HL-60/S4 (cell line): ENCODE measurements around the gene NWD2.
"Not testable (repeated sequence)": the region's sequence is repeated elsewhere in the genome, so short reads cannot be mapped to it uniquely, and the experiment has no call there.

Experiments
- in situ Hi-C: fragments of 300-500 bp; cut with MboI; formaldehyde crosslinking; loops from 2 replicates; pipeline ENCODE4 v1.14.3; 2022; ENCODE audit warnings: low sequenced_read_pairs

NWD2 gene

GRCh38 chr4:37244583-37245390 is at the start of gene NWD2:
NWD2 (plus strand) TSS chr4:37244743; CDS start chr4:37245068, 325 bp downstream.
- in situ Hi-C loops: no loop called here

GRCh38 chr4:37197899-37198298 is 46.6 kb upstream of the NWD2 start:
- in situ Hi-C loops: no loop called here

- in situ Hi-C loops: not testable (repeated sequence)
These were observed 39.8 kb upstream of the NWD2 start for GRCh38 chr4:37204740-37205139.

GRCh38 chr4:37216209-37216608 is 28.3 kb upstream of the NWD2 start:
- in situ Hi-C loops: no loop called here

- in situ Hi-C loops: no loop called here
These were observed 25.3 kb upstream of the NWD2 start for GRCh38 chr4:37219242-37219641.

GRCh38 chr4:37219990-37220389 is 24.6 kb upstream of the NWD2 start:
- in situ Hi-C loops: no loop called here

GRCh38 chr4:37220685-37221084 is 23.9 kb upstream of the NWD2 start:
- in situ Hi-C loops: no loop called here

GRCh38 chr4:37223732-37224131 is 20.8 kb upstream of the NWD2 start:
- in situ Hi-C loops: no loop called here

GRCh38 chr4:37224854-37225253 is 19.7 kb upstream of the NWD2 start:
- in situ Hi-C loops: no loop called here

- in situ Hi-C loops: no loop called here
These were observed 18.8 kb upstream of the NWD2 start for GRCh38 chr4:37225778-37226177.

- in situ Hi-C loops: no loop called here
These were observed 12.2 kb upstream of the NWD2 start for GRCh38 chr4:37232315-37232714.

GRCh38 chr4:37236165-37236564 is 8.4 kb upstream of the NWD2 start:
- in situ Hi-C loops: no loop called here

GRCh38 chr4:37241647-37242046 is 2.9 kb upstream of the NWD2 start:
- in situ Hi-C loops: no loop called here

- in situ Hi-C loops: no loop called here
These were observed 1.5 kb upstream of the NWD2 start for GRCh38 chr4:37243051-37243450.

- in situ Hi-C loops: no loop called here
These were observed 591 bp upstream of the NWD2 start for GRCh38 chr4:37243722-37244582.

GRCh38 chr4:37245391-37245954 is 930 bp downstream of the NWD2 start:
- in situ Hi-C loops: no loop called here

- in situ Hi-C loops: no loop called here
These were observed 2.3 kb downstream of the NWD2 start for GRCh38 chr4:37246891-37247290.

- in situ Hi-C loops: no loop called here
These were observed 13.7 kb downstream of the NWD2 start for GRCh38 chr4:37258221-37258620.

- in situ Hi-C loops: no loop called here
These were observed 23.8 kb downstream of the NWD2 start for GRCh38 chr4:37268319-37268718.

GRCh38 chr4:37279121-37279520 is 34.6 kb downstream of the NWD2 start:
- in situ Hi-C loops: no loop called here

- in situ Hi-C loops: no loop called here
These were observed 35.5 kb downstream of the NWD2 start for GRCh38 chr4:37279894-37280592.
